IPS-NIHi11 (cell line): Measurements from ENCODE around the gene SLC5A6.
A peak's percentile ranks its signal among the peaks of the same experiment; 100 is the strongest.

ENCODE experiments used
- DNase-seq: peaks from one replicate; pipeline ENCODE4 v3.0.0; 2012; ENCODE audit warnings: mixed read lengths, low spot score

SLC5A6 gene

DNA sequence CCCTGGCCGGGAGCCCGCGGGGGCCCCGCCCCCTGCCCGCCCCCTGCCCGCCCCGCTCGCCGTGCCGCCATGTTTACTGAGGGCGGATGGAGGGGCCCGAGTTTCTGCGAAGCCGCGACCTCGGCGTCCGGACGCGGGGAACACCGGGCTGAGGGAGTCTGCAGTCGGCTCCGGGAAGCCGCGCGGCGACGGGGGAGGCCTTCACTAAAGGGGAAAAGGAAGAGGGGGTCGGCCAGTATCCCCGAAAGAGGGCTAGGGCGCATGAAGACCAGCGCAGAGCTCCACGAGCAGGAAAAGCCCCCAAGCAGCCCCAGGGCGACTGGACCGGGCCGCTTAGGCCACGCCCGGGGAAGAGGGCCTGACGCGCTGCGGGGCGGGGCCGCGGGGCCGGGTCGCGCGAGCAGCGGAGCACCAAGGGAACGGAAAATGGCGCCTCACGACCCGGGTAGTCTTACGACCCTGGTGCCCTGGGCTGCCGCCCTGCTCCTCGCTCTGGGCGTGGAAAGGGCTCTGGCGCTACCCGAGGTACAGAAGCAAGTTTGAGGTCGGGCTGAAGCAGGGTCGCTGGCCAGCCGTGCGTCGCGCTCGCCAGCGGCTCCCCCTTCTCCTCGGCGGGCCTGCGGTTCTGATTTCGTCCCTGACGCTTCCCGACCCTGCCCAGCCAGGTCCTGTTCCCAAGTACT lies at the start of gene SLC5A6, which contains the start of gene ATRAID:
Gene SLC5A6, minus strand, starts transcription at position 326 of the 683 bp plus-strand sequence. CDS start 4,618 bp downstream, outside the sequence.
Gene ATRAID, plus strand, starts transcription at position 99 of the 683 bp plus-strand sequence. Its CDS starts 328 bp downstream, at position 427.
- peak; percentile 94 for DNase-seq

DNA sequence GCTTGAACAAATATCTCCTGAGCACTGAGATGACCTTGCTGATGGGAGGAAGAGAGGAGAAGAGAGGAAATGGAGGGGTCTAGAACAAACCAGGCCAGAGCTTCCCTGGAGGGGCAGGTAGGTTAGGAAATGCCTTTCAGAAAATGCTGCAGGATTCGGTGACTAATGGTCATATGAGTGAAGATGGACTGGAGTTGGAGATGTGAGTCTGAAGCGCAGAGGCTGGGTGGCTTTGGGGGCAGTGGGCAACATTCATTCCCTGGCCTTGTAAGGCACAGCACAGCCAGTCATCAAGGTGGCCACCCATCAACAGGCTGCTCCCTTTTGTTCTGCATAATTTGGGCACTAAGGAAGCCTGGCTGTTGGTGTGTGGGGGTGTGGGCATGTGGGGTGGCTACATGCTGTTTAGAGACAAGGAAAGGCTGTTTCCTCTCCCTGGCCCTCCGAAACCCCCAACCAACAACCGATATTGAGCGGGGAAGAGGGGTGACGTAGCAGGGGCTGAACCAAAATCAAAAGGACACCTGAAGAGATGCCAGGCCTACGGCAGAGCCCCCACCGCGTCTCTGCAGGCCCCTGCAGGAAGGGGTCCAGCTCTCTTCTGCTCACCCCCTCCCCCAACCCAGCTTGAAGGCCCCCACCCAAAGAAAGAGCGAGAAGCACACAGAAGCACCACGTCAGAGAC lies 49.3 kb upstream of the SLC5A6 start:
- DNase-seq, result peak; percentile 12

DNA sequence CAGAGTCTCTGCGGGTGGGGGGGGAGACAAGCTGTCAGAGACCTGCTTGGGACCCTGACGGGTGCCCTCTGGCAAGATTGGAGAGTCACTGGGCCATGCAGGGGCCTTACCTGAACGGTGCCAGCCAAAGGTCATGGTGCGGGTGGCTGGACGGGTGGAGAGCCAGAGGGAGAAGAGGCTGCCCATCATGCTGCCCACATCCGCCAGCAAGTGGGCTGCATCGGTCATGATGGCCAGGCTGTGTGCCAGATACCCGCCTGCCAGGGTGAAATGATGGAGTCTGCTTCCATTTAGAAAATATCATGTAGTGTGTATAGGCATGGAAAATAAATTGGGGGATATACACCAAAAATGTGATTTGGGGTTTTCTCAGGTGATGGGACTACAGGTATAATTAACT lies 46.0 kb upstream of the SLC5A6 start:
- no peak for DNase-seq

DNA sequence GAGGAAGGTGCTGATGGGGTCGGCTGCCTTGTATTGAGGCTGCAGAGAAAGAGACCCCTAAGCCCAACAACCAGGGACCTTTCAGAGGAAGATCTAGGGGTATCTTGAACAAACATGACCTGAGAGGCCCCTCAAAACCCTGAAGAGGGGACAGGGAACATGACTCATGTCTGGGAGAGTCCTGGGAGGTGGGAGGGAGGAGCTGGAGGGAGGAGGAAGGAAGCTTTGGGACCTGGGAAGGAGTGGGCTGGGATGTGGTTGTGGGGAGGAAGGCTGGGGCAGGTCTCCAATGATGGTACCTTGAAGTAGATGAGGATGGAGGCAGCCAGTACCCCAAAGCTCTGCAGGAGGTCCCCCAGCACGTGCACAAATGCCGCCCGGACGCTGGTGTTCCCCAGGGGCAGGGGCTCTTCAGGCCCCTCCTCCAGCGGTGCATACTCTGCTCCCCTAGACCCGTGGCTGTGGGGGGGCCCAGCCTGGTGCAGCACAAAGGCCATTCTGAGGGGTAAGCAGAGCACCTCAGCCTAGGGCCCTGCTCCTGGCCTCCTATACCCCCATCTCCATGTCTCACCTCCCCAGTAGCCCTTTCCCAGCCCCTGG lies 44.9 kb upstream of the SLC5A6 start:
- no peak for DNase-seq

DNA sequence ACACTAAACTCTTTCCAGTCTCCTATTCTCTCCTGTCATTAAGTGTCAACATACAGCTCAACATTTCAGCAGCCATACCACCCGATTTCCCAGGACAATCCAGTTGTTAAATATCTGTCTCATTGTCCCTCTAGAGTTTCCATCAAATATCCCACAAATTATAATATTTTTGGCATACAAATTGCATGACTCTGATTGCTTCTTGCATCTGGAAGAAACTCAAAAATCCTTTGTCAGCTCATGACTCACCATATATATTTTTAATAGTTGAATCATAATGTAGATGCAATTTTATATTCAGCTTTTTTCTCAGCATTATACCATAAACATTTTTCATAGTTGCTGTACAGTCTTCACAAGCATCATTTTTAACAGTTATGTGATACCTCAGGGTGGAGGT lies 43.6 kb upstream of the SLC5A6 start:
- no peak for DNase-seq

DNA sequence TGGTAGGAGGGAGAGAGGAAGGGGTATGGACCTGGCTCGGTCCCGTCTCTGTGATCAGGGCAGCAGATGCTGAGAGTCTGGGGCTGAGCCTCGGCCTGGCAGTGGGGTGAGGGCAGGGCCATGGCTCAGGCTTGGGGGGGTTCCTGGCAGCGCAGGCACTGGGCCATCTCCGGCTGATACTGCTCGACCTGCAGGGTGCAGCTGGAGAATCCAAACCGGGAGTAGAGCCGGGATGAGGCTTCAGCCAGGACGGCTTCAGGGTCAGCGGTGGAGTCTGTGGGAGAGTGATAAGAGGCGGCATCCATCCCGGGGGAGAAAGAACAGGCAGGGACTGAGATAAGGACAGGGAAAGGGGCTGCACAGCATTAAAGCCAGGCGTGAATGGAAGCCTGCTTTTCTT lies 43.1 kb upstream of the SLC5A6 start:
- peak; percentile 6 for DNase-seq

DNA sequence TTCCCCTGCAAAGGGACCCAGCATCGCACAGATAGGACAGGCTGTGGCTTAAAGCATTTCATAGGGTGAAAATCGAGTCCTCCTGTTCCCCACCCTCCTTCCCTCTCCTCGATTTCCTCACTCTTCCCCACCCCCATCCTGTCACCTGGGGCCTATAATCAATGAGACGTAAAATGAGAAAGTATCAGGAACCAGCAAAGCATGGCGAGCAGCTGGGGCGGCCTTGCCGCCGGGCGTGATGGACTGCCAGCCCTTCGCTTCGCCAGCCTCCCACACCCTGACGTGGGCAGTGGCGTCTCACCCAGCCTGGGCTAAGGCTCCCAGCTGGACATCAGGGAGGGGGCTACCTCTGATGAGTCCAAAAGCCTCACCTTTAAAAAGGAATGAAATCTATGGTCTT lies 39.7 kb upstream of the SLC5A6 start:
- peak; percentile 4 for DNase-seq

DNA sequence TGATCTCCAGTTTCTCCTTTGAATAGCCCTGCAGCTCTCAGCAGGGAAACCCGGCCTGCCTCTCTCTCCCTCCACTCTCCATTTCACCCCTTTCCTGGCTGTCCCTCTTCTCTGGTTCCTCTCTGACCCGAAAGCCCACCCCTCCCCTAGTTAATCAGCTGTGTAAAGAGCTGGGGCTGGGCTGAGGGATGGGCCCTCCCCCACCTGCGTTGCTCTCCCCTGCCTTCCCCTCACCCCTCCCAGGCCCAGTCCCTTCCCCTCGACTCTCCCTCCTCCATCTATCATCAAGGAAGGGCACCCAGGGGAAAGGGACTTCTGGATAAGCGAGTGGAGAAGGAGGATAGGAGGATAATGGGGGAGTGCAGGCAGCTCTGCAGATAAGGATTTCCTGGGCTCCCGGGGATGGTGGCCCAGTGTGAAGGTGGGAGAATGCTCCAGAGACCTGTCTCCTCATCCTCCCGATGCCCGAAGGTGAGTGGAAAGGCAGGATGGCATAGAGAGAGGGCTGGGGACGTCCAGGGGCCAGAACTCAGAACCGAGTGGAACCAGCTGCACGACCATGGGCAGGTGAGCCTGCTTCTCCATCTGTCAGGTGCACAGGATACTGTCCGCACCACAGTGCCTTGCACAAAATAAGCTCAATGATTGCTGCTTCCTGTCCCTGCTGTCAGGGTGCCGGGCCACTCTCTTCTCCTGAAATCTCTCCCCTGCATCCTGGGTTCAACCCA lies 38.7 kb upstream of the SLC5A6 start:
- peak; percentile 52 for DNase-seq

DNA sequence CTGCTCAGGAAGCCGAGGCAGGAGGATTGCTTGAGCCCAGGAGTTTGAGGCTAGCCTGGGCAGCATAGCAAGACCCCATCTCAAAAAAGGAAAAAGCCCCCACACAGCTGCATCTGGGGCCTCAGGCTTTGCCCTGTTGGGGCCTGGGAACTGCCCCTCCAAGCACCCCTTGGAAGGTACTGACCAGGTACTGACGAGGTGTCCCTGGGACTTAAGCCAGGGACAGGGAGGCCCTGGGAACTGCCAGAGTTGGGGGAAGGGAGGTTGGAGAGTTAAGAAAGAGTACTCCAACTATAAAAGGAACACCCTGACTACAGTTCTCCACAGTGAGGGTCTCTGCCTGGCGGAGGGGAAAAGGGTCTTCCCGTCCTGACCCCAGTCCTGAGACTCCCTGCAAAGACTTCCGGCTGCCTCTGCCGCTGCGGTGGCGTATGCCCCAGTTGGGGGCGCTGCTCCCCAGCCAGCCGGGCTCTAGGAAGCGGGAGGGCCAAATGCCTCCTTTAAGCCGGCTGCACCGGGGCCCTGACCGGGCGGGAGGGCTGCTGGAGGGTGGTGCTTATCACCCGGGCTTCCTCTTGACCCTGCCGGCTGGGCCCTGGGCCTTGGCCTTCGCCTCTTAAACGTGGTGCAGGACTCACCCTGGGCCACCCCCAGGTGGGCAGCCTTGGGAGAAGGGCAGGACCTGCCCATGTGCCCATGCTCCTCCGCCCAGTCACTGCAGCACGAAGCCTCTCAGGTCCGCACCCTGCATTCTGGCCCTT lies 38.0 kb upstream of the SLC5A6 start:
- DNase-seq, result peak; percentile 93

DNA sequence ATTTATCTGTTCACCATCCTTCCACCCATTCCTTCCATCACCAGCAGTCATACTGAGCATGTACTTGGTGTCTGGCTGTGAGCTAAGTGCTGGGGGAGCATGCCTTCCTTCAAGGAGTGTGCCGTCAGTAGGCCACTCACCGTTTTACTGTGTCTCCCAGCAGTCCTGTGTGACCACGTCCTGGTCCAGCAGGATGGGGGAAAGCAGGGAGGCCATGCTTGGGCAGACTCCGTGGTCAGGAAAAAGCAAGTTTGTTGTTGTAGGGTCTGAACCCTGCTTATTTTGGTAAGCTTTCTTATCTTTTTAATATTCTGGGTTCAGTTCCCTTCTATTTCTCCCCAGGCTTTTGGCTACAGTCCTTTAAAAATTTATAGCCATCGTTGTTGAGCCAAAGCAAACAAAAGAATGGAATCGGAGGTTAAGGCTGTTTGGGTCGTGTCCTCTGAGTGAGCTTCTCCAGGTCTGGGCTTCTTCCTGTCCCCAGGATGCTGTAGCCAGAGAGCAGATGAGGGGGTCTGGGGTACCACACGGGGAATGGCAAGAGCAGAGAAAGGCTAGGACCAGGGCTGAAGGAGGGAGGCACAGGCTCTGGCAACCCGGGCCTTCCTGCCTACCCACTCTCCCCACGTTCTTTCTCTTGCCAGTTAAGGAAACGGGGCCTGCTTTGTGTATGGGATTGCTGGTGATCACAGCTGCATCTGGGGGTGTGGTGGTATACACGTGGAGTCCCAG lies 37.3 kb upstream of the SLC5A6 start:
- DNase-seq, result peak; percentile 8

DNA sequence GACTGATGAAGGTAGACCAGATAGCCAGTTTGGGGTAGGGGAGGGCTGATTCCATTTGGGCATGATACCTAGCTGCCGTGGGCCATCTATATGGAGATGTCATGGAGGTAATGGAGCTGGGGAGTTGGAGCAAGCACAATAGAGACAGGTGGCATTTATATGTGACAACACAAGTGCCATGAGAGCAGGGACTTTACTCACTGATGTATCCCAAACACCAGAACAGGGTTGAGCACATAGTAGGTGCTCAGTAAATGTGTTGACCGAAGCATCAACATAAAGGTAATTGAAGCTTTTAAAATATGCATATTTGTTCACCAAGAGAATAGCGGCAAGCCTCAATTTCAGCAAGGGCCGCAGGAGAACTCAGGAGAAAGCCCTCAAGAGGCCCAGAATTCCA lies 35.8 kb upstream of the SLC5A6 start:
- no peak for DNase-seq

DNA sequence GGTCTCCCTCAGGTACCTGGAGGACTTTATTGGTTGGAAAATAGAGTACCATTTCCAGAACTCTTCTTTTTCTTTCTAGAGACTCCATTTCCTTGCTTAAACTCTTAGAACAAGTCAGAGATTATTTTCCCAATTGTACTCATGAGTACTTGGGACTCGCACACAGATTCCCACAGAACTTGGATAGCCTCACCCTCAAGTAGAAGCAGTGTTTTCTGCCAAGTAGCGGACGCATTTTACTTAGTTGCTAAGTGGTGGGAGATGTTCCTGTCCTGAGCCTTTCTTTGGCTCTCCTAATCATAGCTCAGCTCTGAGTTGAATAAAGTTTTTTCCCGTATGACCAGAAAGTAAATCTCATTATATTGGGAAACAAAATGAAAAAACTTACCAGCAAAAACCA lies 33.6 kb upstream of the SLC5A6 start:
- no peak for DNase-seq

DNA sequence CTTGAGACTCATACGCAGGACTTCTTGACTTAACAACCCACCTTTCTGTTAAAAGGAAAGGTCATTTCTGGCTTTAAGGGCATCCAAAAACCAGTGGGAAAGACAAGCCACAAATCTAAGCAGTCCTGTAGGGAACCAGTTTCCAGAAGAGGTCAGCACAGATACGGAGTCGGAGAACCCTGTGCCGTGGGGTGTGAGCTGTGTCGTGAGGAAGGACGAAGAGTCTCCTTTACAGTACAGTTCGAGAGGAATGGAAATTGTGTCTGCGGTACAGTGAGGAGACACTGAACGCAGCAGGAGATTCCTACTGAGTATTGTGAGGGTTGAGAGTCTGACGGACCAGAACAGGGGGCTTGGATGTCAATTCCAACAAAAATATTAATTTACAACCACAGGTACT lies 33.0 kb upstream of the SLC5A6 start:
- no peak for DNase-seq

DNA sequence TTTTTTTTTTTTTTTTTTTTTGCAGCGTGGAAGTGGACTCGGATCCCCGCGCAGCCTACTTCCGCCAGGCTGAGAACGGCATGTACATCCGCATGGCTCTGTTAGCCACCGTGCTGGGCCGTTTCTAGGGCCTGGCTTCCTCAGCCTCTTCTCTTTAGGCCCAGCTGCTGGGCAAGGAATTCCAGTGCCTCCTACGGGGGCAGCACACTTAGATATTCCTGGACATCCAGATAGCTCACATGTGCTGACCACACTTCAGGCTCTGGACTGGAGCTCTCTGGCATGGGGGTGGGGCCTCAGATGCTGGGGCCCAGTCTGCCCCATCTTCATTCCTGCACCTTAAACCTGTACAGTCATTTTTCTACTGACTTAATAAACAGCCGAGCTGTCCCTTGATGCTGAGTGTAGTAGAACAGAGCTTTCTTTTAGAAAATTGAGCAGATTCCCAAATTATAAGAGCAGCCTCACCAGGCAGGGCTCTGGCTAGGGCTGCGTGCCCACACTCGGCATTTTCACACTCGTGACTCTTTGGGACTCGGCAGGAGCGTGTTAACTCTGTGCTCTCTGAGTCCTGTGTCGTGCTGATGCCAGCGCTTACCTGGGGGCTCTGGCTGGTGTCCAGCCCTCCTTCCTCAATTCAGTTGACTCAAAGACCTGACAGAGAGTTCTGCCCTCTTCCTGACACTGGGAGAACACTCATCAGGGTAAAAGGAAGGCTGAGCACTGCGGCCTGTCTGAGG lies 31.5 kb upstream of the SLC5A6 start:
- DNase-seq, result no peak

DNA sequence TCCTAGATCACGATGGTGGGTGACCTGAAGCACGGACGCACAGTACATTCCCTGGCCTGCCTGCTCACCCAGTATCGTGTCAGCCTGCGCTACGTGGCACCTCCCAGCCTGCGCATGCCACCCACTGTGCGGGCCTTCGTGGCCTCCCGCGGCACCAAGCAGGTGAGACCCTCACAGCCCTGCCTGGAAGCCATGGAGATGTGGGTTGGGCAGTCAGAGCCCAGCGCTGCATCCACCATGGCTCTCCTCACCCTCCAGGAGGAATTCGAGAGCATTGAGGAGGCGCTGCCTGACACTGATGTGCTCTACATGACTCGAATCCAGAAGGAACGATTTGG lies 30.5 kb upstream of the SLC5A6 start:
- no peak for DNase-seq

DNA sequence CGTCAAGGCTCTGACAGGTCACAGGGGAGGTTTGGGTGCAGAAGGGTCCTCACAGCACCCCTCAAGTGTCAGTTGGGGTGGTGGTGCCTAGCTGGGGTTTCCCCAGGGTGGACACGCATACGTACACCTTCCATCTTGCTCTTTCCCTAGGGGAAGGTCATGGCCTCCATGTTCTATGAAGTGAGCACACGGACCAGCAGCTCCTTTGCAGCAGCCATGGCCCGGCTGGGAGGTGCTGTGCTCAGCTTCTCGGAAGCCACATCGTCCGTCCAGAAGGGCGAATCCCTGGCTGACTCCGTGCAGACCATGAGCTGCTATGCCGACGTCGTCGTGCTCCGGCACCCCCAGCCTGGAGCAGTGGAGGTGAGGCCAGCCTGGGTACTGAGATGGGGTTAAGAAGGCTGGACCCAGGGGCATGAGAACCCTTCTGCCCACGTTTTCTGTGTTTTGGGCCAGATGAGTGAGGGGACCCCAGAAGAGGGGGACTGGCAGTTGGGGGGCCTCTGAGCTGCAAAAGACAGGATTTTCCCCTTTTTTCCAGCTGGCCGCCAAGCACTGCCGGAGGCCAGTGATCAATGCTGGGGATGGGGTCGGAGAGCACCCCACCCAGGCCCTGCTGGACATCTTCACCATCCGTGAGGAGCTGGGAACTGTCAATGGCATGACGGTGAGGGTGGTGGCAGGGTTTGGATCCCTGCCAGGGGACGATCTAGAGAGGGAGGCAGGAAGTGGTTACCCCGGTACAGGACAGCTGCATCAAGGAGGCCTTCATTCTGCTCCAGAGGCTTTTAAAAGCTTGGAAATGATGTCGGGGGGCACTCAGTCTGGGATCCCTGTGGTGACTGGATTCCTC lies 29.9 kb upstream of the SLC5A6 start:
- no peak for DNase-seq

DNA sequence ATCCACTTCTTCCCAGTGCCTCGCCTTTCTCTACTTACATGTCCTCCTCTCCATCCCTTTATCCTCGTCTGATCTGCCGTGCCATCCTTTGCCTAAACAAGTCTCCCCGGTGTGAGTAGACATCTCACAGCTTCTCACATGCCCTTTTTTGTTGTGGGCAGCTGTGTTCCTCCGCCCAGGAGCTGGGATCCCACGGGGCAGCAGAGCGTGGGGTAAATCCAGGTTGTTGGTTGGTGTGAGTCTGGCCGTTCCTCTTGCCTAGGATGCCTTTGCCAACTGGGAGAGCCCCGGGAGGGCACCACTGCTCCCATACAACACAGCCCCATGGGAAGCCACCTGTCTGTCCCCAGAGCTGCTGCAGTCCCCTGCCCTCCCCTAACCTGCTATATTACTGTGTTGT lies 28.3 kb upstream of the SLC5A6 start:
- DNase-seq, result no peak

DNA sequence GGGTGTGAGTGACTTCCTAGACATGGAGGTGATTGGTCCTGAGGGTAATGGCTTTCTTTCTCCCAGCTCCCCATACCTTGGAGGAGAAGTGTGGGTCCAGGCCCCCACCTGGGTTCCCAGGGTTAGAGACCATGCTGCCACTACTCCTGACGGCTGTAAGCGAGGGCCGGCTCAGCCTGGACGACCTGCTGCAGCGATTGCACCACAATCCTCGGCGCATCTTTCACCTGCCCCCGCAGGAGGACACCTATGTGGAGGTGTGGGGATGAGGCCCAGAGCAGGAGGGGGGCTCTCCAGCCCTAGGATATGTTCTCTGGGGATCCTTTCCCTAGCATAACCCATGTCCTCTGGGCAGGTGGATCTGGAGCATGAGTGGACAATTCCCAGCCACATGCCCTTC lies 26.9 kb upstream of the SLC5A6 start:
- no peak for DNase-seq

DNA sequence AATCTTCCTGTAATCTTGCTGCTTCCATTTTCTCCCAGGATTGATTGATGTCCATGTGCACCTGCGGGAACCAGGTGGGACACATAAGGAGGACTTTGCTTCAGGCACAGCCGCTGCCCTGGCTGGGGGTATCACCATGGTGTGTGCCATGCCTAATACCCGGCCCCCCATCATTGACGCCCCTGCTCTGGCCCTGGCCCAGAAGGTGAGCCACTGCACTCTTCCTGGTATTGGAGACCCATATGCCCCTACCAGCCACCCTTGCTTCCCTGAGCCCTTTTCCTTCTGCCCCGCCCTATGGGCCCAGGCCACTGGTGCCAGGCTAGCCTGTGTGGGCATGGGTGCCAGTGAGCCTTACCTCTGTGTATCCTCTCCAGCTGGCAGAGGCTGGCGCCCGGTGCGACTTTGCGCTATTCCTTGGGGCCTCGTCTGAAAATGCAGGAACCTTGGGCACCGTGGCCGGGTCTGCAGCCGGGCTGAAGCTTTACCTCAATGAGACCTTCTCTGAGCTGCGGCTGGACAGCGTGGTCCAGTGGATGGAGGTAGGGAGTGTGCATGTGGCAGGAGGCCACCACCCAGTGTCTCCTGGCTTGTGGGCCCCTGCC lies 25.4 kb upstream of the SLC5A6 start:
- DNase-seq, result no peak
